Ovary (tissue), 9 donors: ENCODE results near the gene ATP7B. TPM values are rescaled to one million over a fixed set of nuclear protein-coding genes. Genes with fewer than 3 reads are reported as not detected.
"Not testable (repeated sequence)": the region's sequence is repeated elsewhere in the genome, so short reads cannot be mapped to it uniquely, and the experiment has no call there.

Experiments used
- DNase-seq, 5 donors: peaks; one replicate each; pipeline ENCODE4 v3.0.0-alpha.2; 2019 to 2020
- H3K27ac ChIP-seq, 2 donors: fragments of 200-600 bp; one replicate each; pipeline versions ENCODE4 v1.5.1 to v1.8.0; 2019 to 2022
- H3K27me3 ChIP-seq: fragments of 200-600 bp; one replicate; pipeline ENCODE4 v1.8.0; 2022
- H3K36me3 ChIP-seq: fragments of 200-600 bp; sonication (generic); one replicate; pipeline ENCODE4 v1.5.1; 2019
- H3K4me1 ChIP-seq: one replicate; pipeline ENCODE4 v1.8.1; 2013; ENCODE audit warnings: mild to moderate bottlenecking, moderate library complexity; ENCODE audit not compliant: insufficient read depth
- H3K4me3 ChIP-seq: fragments of 200-600 bp; sonication (generic); one replicate; pipeline ENCODE4 v1.5.1; 2017
- H3K9me3 ChIP-seq, 2 donors: fragments of 200-600 bp in 1 of 2; sonication (generic) in 1 of 2; one replicate each; pipeline versions ENCODE4 v1.5.1 to v1.8.1; 2013 to 2019; ENCODE audit warnings: mild to moderate bottlenecking in 1 of 2, moderate library complexity in 1 of 2
- EP300 ChIP-seq: sonication (generic); formaldehyde crosslinking; IDR thresholded peaks from one replicate; pipeline ENCODE4 v1.6.1; 2017; ENCODE audit warnings: antibody characterized with exemption
- POLR2A ChIP-seq: fragments of 450-650 bp; IDR thresholded peaks from one replicate; pipeline ENCODE4 v1.6.1; 2017; ENCODE audit warnings: antibody characterized with exemption, mild to moderate bottlenecking, moderate library complexity
- WGBS, 3 donors: extraction: QIAGEN DNeasy Blood & Tissue Kit in 1 of 3; methylation state at CpG; one replicate each; pipeline versions ENCODE4 v1.1.5 to v1.1.7; 2013 to 2017; 5-methylcytosine and 5-hydroxymethylcytosine counted together
- intact Hi-C, 4 donors: fragments of 100-400 bp; cut with DNase I; formaldehyde crosslinking; loops; one replicate each; pipeline versions ENCODE4 v1.11.0 to v1.15.1; 2022 to 2023
- polyA plus RNA-seq, 2 donors: library from polyadenylated mRNA; stranded (reverse); fragments of 200-250 nt in 1 of 2; fragments of 350-450 nt in 1 of 2; fragmentation: Illumina TruSeq in 1 of 2; extraction: RNeasy Lipid Tissue Mini Kit (QIAGEN cat#74804) in 1 of 2; gene quantifications; one replicate each; pipeline ENCODE4 v1.2.3, GENCODE V29; 2013 to 2014
- total RNA-seq, 7 donors: library from RNA; depleted of rRNA in 2 of 7; stranded (reverse); fragments of >200 nt in 2 of 7; fragmentation: NEBNext Ultra II Directional in 3 of 7; extraction: Animal tissue kit (Norgen Biotek cat#: 25700) in 3 of 7; gene quantifications; one replicate each; pipeline versions ENCODE4 v1.1.0 to v1.2.4, GENCODE V29; 2016 to 2023
- TF ChIP-seq, protein P1 (sequence below), 3 donors: fragments of 450-650 bp in 2 of 3; fragments of 200-600 bp in 1 of 3; IDR thresholded peaks; one replicate each; pipeline versions ENCODE4 v1.5.1 to v1.8.0; 2016 to 2022; ENCODE audit warnings: antibody characterized with exemption in 3 of 3, mild to moderate bottlenecking in 1 of 3
- donor health status: DM: no; HTN: no; CAD: no; lungs with moderate emphysema.
- donor health status: DM: no; HTN: no; CAD: no.
- donor health status: Bipolar disorder and iron deficiency.
- donor health status: DM: yes; HTN: yes; CAD: no.
- donor health status: DM: no; HTN: no; CAD: no.
- donor health status: DM: yes; HTN: yes; CAD: no.

Gene ATP7B
- total and polyA plus RNA-seq, 9 donors = 2.9 to 7.3 (median 5.1) TPM

DNA sequence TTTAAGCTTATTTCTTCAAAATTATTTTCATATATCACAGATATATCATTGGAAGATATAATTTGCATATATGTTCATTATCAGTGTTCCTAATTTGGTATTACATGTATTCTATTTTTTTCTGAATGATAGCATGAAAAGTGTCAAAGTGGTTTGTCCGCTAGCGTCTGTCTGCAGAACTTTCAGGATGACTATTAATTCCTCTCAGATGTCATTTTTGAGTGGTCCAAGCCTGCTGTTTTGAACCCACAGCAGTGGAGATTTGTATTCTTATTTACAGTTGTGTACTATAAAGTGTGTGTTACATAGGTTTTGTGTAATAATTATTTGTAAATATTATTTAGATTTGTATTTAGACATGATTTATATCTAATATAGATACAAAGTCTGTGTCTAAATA lies 21.8 kb upstream of the ATP7B start:
- no peaks in the 10 kb centered on the region for H3K4me1 ChIP-seq

DNA sequence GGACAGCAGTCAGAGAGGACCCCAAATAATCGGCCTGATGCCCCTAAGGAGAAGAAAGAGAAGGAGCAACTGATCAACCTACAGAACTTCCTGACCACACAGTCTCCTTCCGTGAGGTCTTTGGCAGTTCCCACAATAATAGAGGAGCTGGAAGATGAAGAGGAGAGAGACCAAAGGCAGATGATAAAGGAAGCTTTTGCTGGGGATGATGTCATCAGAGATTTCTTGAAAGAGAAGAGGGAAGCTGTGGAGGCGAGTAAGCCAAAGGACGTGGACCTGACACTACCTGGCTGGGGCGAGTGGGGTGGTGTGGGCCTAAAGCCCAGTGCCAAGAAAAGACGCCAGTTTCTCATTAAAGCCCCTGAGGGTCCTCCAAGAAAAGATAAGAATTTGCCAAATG lies 19.2 kb upstream of the ATP7B start:
- intact Hi-C loops = not testable (repeated sequence)
- WGBS, 3 donors = 94 to 98% (median 95%) methylated on average over 6 of the region's 6 CpGs

More for the DNA sequence above, 21.8 kb upstream of the ATP7B start:
- Histone ChIP-seq H3K4me3 (no peak overlapping the region), H3K9me3 (no peaks in the 10 kb centered on the region), H3K27me3 (no peaks in the 10 kb centered on the region), H3K36me3 (no peaks in the 10 kb centered on the region), H3K27ac (no peak overlapping the region)
- TF ChIP-seq, protein P1, sequence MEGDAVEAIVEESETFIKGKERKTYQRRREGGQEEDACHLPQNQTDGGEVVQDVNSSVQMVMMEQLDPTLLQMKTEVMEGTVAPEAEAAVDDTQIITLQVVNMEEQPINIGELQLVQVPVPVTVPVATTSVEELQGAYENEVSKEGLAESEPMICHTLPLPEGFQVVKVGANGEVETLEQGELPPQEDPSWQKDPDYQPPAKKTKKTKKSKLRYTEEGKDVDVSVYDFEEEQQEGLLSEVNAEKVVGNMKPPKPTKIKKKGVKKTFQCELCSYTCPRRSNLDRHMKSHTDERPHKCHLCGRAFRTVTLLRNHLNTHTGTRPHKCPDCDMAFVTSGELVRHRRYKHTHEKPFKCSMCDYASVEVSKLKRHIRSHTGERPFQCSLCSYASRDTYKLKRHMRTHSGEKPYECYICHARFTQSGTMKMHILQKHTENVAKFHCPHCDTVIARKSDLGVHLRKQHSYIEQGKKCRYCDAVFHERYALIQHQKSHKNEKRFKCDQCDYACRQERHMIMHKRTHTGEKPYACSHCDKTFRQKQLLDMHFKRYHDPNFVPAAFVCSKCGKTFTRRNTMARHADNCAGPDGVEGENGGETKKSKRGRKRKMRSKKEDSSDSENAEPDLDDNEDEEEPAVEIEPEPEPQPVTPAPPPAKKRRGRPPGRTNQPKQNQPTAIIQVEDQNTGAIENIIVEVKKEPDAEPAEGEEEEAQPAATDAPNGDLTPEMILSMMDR (IDR thresholded peaks at IDR 0.05) = no peak
- TF ChIP-seq POLR2A (no peak), EP300 (no peak)
- DNase-seq = no peak
- 92 to 94% (median 93%) methylated on average over 2 of the region's 2 CpGs for whole genome bisulfite sequencing, 3 donors
- intact Hi-C loops = no loop called here

DNA sequence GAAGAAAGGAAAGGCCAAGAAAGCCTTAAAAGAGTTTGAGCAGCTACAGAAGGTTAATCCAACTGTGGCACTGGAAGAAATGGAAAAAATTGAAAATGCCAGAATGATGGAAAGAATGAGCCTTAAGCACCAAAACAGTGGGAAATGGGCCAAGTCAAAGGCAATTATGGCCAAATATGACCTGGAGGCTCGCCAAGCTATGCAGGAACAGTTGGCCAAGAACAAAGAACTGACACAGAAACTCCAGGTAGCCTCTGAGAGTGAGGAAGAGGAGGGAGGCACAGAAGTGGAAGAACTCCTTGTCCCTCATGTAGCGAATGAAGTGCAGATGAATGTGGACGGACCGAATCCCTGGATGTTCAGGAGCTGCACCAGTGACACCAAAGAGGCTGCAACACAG lies 18.3 kb upstream of the ATP7B start:
- Histone ChIP-seq H3K4me3 (no peak overlapping the region), H3K27me3 (no peaks in the 10 kb centered on the region), H3K4me1 (no peaks in the 10 kb centered on the region), H3K27ac (no peak overlapping the region), H3K36me3 (no peaks in the 10 kb centered on the region), H3K9me3 (peaks cover 0 to 6% of the 10 kb centered on the region in 2 donors)
- TF ChIP-seq POLR2A (no peak), EP300 (no peak)
- TF ChIP-seq, protein P1 (IDR thresholded peaks at IDR 0.05) = no peak
- 88 to 96% (median 91%) methylated on average over 4 of the region's 4 CpGs for WGBS, 3 donors
- intact Hi-C loops = no loop called here
- no peak for DNase-seq

More for the DNA sequence above, 19.2 kb upstream of the ATP7B start:
- not testable (repeated sequence) for H3K36me3 ChIP-seq, H3K4me1 ChIP-seq, H3K9me3 ChIP-seq, H3K4me3 ChIP-seq, H3K27ac ChIP-seq, DNase-seq, H3K27me3 ChIP-seq

DNA sequence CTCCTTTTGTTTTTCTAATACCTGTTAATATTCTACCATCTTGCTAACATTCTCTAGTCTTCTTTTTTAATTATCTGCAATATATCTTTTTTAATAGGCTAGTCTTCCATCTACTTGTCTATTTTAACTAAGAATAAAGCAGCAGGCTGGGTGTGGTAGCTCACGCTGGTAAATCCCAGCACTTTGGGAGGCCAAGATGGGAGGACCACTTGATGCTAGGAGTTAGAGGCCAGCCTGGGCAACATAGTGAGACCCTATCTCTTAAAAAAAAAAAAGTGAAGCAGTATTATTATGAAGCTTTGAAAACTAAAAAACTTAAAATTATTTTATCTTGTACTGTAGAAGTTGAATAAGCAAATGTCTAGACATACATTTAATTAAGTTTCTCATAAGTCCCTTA lies 16.6 kb upstream of the ATP7B start:
- no peak for TF ChIP-seq EP300
- no peak for TF ChIP-seq POLR2A
- TF ChIP-seq, protein P1 (IDR thresholded peaks at IDR 0.05) = no peak
- intact Hi-C loops = no loop called here
- no peak overlapping the region for H3K4me3 ChIP-seq
- WGBS, 3 donors = 93 to 100% (median 100%) methylated on average over 1 of the region's 1 CpG
- H3K27ac ChIP-seq = no peak overlapping the region
- DNase-seq = no peak
- no peaks in the 10 kb centered on the region for H3K27me3 ChIP-seq
- H3K9me3 ChIP-seq = peaks cover 0 to 6% of the 10 kb centered on the region in 2 donors
- no peaks in the 10 kb centered on the region for H3K4me1 ChIP-seq
- no peaks in the 10 kb centered on the region for H3K36me3 ChIP-seq

DNA sequence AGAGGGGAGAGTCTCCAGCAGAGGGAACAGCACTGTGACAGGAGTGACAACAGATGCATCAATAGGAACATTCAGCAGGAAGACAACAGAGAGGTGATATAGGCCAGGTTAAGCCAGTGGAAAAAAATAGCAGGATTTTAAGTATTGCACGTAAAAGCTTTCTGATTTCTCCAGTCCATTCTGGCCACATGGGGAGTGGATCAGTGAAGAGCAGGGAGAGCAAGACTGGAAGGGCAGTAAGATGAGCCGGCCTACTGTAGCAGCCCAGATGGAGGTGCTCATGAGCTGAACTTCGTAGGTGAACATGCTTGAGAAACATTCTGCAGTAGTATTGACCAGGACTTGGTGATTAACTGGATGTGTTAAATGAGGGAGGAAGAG lies 15.0 kb upstream of the ATP7B start:
- no peak for DNase-seq
- Histone ChIP-seq H3K27ac (no peak overlapping the region), H3K4me1 (no peaks in the 10 kb centered on the region), H3K36me3 (no peaks in the 10 kb centered on the region), H3K4me3 (no peak overlapping the region), H3K27me3 (no peaks in the 10 kb centered on the region), H3K9me3 (peaks cover 0 to 6% of the 10 kb centered on the region in 2 donors)
- WGBS, 3 donors = 96 to 99% (median 98%) methylated on average over 3 of the region's 3 CpGs
- TF ChIP-seq EP300 = no peak
- TF ChIP-seq POLR2A = no peak
- TF ChIP-seq, protein P1 (IDR thresholded peaks at IDR 0.05) = no peak
- intact Hi-C loops = no loop called here
